GM20000 (cell line): Measurements from ENCODE around the gene KBTBD13.

Experiments
- DNase-seq: peaks from one replicate; pipeline ENCODE4 v3.0.0; 2012; ENCODE audit warnings: low spot score
- TF ChIP-seq, protein P1 (sequence below): IDR thresholded peaks from 2 replicates; pipeline ENCODE4 v1.5.1; 2012; ENCODE audit warnings: mild to moderate bottlenecking, control low read depth; ENCODE audit errors: extremely low read depth, missing control alignments

KBTBD13 gene

GRCh38 chr15:65052956-65053355 lies 23.6 kb upstream of the KBTBD13 start:
- TF ChIP-seq, protein P1, sequence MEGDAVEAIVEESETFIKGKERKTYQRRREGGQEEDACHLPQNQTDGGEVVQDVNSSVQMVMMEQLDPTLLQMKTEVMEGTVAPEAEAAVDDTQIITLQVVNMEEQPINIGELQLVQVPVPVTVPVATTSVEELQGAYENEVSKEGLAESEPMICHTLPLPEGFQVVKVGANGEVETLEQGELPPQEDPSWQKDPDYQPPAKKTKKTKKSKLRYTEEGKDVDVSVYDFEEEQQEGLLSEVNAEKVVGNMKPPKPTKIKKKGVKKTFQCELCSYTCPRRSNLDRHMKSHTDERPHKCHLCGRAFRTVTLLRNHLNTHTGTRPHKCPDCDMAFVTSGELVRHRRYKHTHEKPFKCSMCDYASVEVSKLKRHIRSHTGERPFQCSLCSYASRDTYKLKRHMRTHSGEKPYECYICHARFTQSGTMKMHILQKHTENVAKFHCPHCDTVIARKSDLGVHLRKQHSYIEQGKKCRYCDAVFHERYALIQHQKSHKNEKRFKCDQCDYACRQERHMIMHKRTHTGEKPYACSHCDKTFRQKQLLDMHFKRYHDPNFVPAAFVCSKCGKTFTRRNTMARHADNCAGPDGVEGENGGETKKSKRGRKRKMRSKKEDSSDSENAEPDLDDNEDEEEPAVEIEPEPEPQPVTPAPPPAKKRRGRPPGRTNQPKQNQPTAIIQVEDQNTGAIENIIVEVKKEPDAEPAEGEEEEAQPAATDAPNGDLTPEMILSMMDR: no peak
- DNase-seq: no peak

- DNase-seq: peak; percentile 87
- TF ChIP-seq, protein P1: peak; percentile 91
Observed at GRCh38 chr15:65054333-65055200, 22.0 kb upstream of the KBTBD13 start.

- TF ChIP-seq, protein P1: no peak
- no peak for DNase-seq
Observed at GRCh38 chr15:65055201-65055870, 21.2 kb upstream of the KBTBD13 start.

- TF ChIP-seq, protein P1: no peak
- DNase-seq: no peak
Observed at GRCh38 chr15:65056106-65056505, 20.4 kb upstream of the KBTBD13 start.

DNA sequence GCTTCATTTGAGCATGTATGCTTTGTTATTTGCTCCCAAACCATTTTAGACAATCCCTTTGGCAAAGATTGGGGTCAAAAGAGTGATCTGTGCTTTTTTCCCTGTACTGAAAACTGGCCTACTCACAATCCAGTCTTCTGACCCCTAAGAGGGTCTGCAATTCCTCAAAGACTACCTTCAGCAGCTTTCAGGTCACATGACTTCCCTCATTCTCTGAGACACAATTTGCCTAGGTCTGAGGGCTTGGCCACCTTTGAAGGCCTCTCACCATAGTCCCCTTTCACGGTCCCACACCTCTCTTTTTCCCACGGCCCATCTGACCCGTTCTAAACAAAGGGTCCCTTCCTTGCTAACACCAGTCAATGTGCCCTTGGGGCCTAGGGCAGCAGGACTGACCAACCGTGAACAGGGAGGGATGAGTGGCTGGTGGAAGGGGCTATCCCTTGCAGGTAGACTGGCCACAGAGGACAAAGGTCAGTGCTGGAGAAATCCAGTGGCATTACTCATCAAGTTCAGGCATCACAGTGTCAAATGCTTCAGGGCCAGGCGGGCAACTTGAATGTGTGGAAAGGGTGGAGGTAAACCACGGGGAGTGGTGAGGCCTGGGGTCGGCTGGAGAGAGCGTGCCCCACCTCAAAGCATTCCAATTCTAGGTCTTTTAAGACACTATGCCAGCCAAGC lies 19.5 kb upstream of the KBTBD13 start:
- TF ChIP-seq, protein P1: no peak
- no peak for DNase-seq

DNA sequence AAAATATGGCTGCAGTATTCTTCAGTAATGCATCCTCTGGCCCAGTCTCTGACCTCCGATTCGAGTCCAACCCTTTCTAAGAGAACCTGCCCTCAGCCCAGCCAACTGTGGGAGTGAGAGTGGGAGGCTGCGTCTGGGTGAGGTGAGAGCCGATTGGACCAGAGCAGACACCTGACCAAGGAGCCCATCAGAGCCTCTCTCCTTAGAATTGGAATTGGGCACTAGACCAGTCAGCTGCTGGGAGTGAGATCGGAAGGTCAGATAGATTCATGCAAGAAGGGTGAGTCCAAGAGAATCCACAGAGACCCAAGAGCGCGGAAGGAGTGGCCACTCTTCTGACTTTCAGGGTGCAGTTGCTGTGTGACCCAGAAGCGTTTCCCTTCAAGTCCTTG lies 19.0 kb upstream of the KBTBD13 start:
- TF ChIP-seq, protein P1: no peak
- DNase-seq: no peak
